Posterior vena cava (tissue), 2 donors: ENCODE results near the gene NMS. TPM values are rescaled to one million over a fixed set of nuclear protein-coding genes. Genes with fewer than 3 reads are reported as not detected.

Experiments used
- total RNA-seq, 2 donors: library from RNA; stranded (reverse); fragmentation: NEBNext Ultra II Directional; extraction: Animal tissue kit (Norgen Biotek cat#: 25700); gene quantifications; one replicate each; pipeline ENCODE4 v1.2.1, GENCODE V29; 2021
- donor health status: DM: yes; HTN: yes; CAD: no.
- donor health status: DM: yes; HTN: yes; CAD: no.

Gene NMS
- total RNA-seq, 2 donors from 2014 or later: not detected

Other genes starting within 250 kb of the NMS start
- 10 to 100 TPM; 15.7 to 19.2 TPM for gene LONRF2, start 148.0 kb upstream of the NMS start, total RNA-seq
- 1 to 10 TPM; 6.3 to 6.9 TPM for gene CHST10, start 52.8 kb upstream of the NMS start, total RNA-seq
- gene PDCL3, start 92.5 kb downstream of the NMS start, total RNA-seq: 10 to 100 TPM; 24.9 to 39.4 TPM